ENCODE data around the gene VANGL2. TPM values are rescaled to one million over a fixed set of nuclear protein-coding genes. Genes with fewer than 3 reads are reported as not detected.
A peak's percentile ranks its signal among the peaks of the same experiment; 100 is the strongest.

The VANGL2 gene
- total RNA-seq, 2 donors from 2014 or later = 3.4 to 8.1 TPM

- no peak for DNase-seq (ENCODE audit: low spot score)
- no peak overlapping the region for H3K4me3 ChIP-seq
- peaks cover 14% of the 10 kb centered on the region for H3K36me3 ChIP-seq
- no peaks in the 10 kb centered on the region for H3K27me3 ChIP-seq
- H3K9me3 ChIP-seq = no peaks in the 10 kb centered on the region
- H3K27ac ChIP-seq = no peak overlapping the region
- TF ChIP-seq CTCF (IDR thresholded peaks at IDR 0.05) = no peak
- peaks cover 0 to 9% of the 10 kb centered on the region in 2 donors for H3K4me1 ChIP-seq
These were observed 27.3 kb downstream of the VANGL2 start for GRCh38 chr1:160427625-160428024.

GRCh38 chr1:160428053-160428452 lies 27.7 kb downstream of the VANGL2 start:
- Histone ChIP-seq H3K27ac (no peak overlapping the region), H3K4me3 (no peak overlapping the region), H3K4me1 (peaks cover 0 to 9% of the 10 kb centered on the region in 2 donors), H3K9me3 (no peaks in the 10 kb centered on the region), H3K27me3 (no peaks in the 10 kb centered on the region), H3K36me3 (peaks cover 14% of the 10 kb centered on the region)
- no peak for TF ChIP-seq CTCF (IDR thresholded peaks at IDR 0.05)
- no peak for DNase-seq (ENCODE audit: low spot score)

GRCh38 chr1:160428655-160429054 lies 28.3 kb downstream of the VANGL2 start:
- H3K4me3 ChIP-seq = no peak overlapping the region
- H3K36me3 ChIP-seq = peaks cover 9% of the 10 kb centered on the region
- H3K9me3 ChIP-seq = no peaks in the 10 kb centered on the region
- TF ChIP-seq CTCF (IDR thresholded peaks at IDR 0.05) = peak; percentile 31 to 72
- H3K27me3 ChIP-seq = no peaks in the 10 kb centered on the region
- no peak overlapping the region for H3K27ac ChIP-seq
- DNase-seq (ENCODE audit: low spot score) = no peak
- peaks cover 0 to 9% of the 10 kb centered on the region in 2 donors for H3K4me1 ChIP-seq

GRCh38 chr1:160429125-160429561 lies 28.8 kb downstream of the VANGL2 start:
- H3K36me3 ChIP-seq = peaks cover 5% of the 10 kb centered on the region
- H3K4me1 ChIP-seq = peaks cover 0 to 9% of the 10 kb centered on the region in 2 donors
- no peaks in the 10 kb centered on the region for H3K27me3 ChIP-seq
- DNase-seq (ENCODE audit: low spot score) = no peak
- no peak overlapping the region for H3K4me3 ChIP-seq
- no peak overlapping the region for H3K27ac ChIP-seq
- no peaks in the 10 kb centered on the region for H3K9me3 ChIP-seq
- no peak for TF ChIP-seq CTCF (IDR thresholded peaks at IDR 0.05)

GRCh38 chr1:160429702-160430535 lies 29.6 kb downstream of the VANGL2 start:
- H3K4me1 ChIP-seq = peaks cover 0 to 9% of the 10 kb centered on the region in 2 donors
- no peaks in the 10 kb centered on the region for H3K27me3 ChIP-seq
- no peak for TF ChIP-seq CTCF (IDR thresholded peaks at IDR 0.05)
- H3K27ac ChIP-seq = no peak overlapping the region
- DNase-seq (ENCODE audit: low spot score) = no peak
- no peak overlapping the region for H3K4me3 ChIP-seq
- no peaks in the 10 kb centered on the region for H3K36me3 ChIP-seq
- no peaks in the 10 kb centered on the region for H3K9me3 ChIP-seq

Measured in right atrium auricular region (tissue), 2 donors.